Gastroesophageal sphincter (tissue), 4 donors: ENCODE results near the gene CTDSP1. TPM values are rescaled to one million over a fixed set of nuclear protein-coding genes. Genes with fewer than 3 reads are reported as not detected.

Source experiments
- ATAC-seq: fragments of 150-250 bp; one replicate; pipeline ENCODE4 v1.9.1; 2016; ENCODE audit warnings: mild to moderate bottlenecking, moderate library complexity
- H3K27ac ChIP-seq, 4 donors: fragments of 200-600 bp; sonication (generic) in 3 of 4; 1 replicate in 3 of 4; 2 replicates in 1 of 4; pipeline ENCODE4 v1.5.1; 2016 to 2019
- H3K27me3 ChIP-seq: fragments of 200-600 bp; sonication (generic); one replicate; pipeline ENCODE4 v1.5.1; 2019
- H3K36me3 ChIP-seq, 2 donors: fragments of 200-600 bp; sonication (generic); one replicate each; pipeline ENCODE4 v1.5.1; 2019; ENCODE audit warnings: control low read depth in 1 of 2
- H3K4me1 ChIP-seq, 3 donors: fragments of 200-600 bp; sonication (generic); 1 replicate in 2 of 3; 2 replicates in 1 of 3; pipeline ENCODE4 v1.5.1; 2016 to 2019; ENCODE audit warnings: control low read depth in 2 of 3
- H3K4me3 ChIP-seq, 2 donors: fragments of 200-600 bp; sonication (generic); one replicate each; pipeline ENCODE4 v1.5.1; 2019; ENCODE audit warnings: mild to moderate bottlenecking in 1 of 2, moderate library complexity in 1 of 2
- H3K9me3 ChIP-seq, 3 donors: fragments of 200-600 bp; sonication (generic); one replicate each; pipeline ENCODE4 v1.5.1; 2017 to 2019; ENCODE audit warnings: control low read depth in 2 of 3
- EP300 ChIP-seq: sonication (generic); formaldehyde crosslinking; IDR thresholded peaks from one replicate; pipeline ENCODE4 v1.6.1; 2017; ENCODE audit warnings: antibody characterized with exemption, mild to moderate bottlenecking
- POLR2A ChIP-seq, 2 donors: fragments of 450-650 bp; IDR thresholded peaks; one replicate each; pipeline ENCODE4 v1.6.1; 2017; ENCODE audit warnings: antibody characterized with exemption in 2 of 2, mild to moderate bottlenecking in 2 of 2, moderate library complexity in 1 of 2
- POLR2AphosphoS5 ChIP-seq: sonication (generic); formaldehyde crosslinking; IDR thresholded peaks from one replicate; pipeline ENCODE4 v1.6.1; 2017; ENCODE audit warnings: antibody characterized with exemption
- WGBS, 2 donors: methylation state at CpG; one replicate each; pipeline ENCODE4 v1.1.5; 2018; ENCODE audit warnings: low coverage in 1 of 2; 5-methylcytosine and 5-hydroxymethylcytosine counted together
- total RNA-seq, 4 donors: library from RNA; depleted of rRNA; stranded (reverse); fragments of >200 nt; gene quantifications; one replicate each; pipeline ENCODE4 v1.1.0, GENCODE V29; 2016
- TF ChIP-seq, protein P1 (sequence below), 4 experiments: fragments of 200-600 bp in 2 of 4; fragments of 450-650 bp in 2 of 4; sonication (generic) in 1 of 4; IDR thresholded peaks; one replicate each; pipeline ENCODE4 v1.5.1; 2017 to 2019; ENCODE audit warnings: antibody characterized with exemption in 4 of 4, mild to moderate bottlenecking in 2 of 4, moderate library complexity in 2 of 4

Gene CTDSP1
- total RNA-seq, 4 donors from 2014 or later, result 121 to 159 (median 136) TPM

DNA sequence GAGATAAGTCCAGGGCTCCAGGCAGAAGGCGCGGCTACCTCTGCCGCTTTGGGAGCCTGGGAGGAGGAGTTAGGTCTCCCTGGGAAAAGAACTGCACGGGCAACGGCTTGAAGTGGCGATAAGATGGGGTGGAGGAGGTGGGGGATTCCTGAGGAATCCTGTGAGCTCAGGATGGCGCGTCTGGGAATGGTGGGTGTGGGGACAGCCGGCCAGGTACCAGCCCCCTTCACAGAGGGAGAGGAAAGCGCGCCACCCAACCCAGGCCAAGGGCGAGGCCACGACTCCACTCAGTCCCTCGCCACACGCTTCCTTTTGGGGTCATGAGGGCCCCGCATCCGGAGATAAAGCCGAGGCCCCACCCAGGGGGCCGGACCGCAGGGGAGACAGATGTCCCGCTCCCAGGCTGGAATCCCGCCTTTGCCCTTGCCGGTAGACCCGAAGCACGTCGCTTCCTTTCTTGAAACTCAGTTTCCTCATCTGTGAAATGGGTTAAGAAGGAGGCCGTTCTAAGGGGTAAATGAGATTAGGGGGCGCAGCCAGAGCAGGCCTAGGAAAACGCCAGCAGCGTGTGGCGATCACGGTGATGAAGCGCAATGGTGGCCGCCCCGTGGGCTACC lies 1.7 kb upstream of the CTDSP1 start:
- ATAC-seq, result no peak
- H3K4me1 ChIP-seq, result peaks cover 5 to 57% (median 21%) of the 10 kb centered on the region in 3 donors

DNA sequence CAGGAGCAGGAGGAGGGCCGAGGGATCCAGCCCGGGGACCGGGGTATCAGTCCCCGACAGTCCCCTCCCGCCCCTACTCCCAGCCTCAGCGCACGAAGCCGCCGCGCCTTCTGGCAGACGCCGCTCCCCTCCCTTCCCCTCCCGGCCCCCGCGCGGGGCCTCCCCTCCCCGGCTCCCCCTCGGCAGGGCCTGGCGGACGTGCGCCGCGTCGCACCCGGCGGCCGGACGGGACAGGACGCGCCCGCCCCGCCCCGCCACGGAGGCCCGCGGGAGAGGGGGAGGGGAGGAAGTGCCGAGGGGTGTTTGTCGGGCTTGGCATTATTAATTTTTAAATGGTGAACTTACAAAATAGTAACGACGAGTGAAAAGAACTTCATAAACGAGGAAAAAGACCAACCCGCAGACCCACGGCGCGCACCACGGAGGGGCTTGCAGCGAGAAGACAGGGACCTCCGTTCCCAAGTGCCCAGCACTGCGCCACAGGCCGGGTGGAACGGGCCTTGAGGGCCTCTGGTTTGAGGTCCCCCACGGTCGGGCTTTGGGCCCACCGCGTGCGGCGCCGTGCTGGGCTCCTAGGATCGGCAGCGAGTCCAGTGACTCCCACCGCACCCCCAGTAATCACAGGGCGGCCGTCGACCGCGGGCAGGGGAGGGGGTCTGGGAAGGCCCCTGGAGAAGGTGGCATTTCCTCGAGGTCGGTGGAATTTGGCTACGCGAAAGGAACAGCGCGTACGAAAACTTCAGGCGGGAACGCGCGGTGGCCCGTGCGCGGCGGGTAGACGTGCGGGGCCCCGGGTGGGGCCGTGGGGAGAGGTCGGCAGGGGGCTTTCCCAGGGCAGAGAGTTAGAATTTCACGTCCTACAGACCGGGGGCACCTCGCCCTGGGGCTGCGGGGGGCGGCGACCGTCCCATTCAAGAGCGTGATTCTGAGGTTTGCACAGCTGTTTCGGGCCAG lies 954 bp upstream of the CTDSP1 start:
- TF ChIP-seq EP300, result no peak
- TF ChIP-seq, protein P1, sequence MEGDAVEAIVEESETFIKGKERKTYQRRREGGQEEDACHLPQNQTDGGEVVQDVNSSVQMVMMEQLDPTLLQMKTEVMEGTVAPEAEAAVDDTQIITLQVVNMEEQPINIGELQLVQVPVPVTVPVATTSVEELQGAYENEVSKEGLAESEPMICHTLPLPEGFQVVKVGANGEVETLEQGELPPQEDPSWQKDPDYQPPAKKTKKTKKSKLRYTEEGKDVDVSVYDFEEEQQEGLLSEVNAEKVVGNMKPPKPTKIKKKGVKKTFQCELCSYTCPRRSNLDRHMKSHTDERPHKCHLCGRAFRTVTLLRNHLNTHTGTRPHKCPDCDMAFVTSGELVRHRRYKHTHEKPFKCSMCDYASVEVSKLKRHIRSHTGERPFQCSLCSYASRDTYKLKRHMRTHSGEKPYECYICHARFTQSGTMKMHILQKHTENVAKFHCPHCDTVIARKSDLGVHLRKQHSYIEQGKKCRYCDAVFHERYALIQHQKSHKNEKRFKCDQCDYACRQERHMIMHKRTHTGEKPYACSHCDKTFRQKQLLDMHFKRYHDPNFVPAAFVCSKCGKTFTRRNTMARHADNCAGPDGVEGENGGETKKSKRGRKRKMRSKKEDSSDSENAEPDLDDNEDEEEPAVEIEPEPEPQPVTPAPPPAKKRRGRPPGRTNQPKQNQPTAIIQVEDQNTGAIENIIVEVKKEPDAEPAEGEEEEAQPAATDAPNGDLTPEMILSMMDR (IDR thresholded peaks at IDR 0.05), result peak in 3 of 4 experiments; percentile 22 to 37 (median 35)
- TF ChIP-seq POLR2A (IDR thresholded peaks at IDR 0.05), result peak in 1 of 2 donors; percentile 66
- peak; percentile 1 for TF ChIP-seq POLR2AphosphoS5
- 0% methylated on average over 7 to 8 of the region's 95 CpGs for WGBS, 2 donors
- Histone ChIP-seq H3K27me3 (no peaks in the 10 kb centered on the region), H3K9me3 (no peaks in the 10 kb centered on the region), H3K4me3 (peak overlapping the region; percentile 76 to 85), H3K4me1 (peaks cover 5 to 65% (median 21%) of the 10 kb centered on the region in 3 donors), H3K36me3 (peaks cover 0 to 28% of the 10 kb centered on the region in 2 donors), H3K27ac (peak overlapping the region; percentile 95 to 100 (median 98))
- peak; percentile 56 for ATAC-seq

More for the DNA sequence above, 1.7 kb upstream of the CTDSP1 start:
- H3K9me3 ChIP-seq, result no peaks in the 10 kb centered on the region
- TF ChIP-seq POLR2A (IDR thresholded peaks at IDR 0.05) (peak; percentile 26 to 42), POLR2AphosphoS5 (peak; percentile 47)
- TF ChIP-seq, protein P1 (IDR thresholded peaks at IDR 0.05), result no peak
- peak overlapping the region; percentile 76 to 85 for H3K4me3 ChIP-seq
- no peaks in the 10 kb centered on the region for H3K27me3 ChIP-seq
- WGBS, 2 donors, result 0% methylated on average over 10 of the region's 35 CpGs; no CpG with 5 or more reads in 1 of the 2 donors
- H3K36me3 ChIP-seq, result peaks cover 0 to 20% of the 10 kb centered on the region in 2 donors
- H3K27ac ChIP-seq, result peak overlapping the region; percentile 95 to 100 (median 98)

DNA sequence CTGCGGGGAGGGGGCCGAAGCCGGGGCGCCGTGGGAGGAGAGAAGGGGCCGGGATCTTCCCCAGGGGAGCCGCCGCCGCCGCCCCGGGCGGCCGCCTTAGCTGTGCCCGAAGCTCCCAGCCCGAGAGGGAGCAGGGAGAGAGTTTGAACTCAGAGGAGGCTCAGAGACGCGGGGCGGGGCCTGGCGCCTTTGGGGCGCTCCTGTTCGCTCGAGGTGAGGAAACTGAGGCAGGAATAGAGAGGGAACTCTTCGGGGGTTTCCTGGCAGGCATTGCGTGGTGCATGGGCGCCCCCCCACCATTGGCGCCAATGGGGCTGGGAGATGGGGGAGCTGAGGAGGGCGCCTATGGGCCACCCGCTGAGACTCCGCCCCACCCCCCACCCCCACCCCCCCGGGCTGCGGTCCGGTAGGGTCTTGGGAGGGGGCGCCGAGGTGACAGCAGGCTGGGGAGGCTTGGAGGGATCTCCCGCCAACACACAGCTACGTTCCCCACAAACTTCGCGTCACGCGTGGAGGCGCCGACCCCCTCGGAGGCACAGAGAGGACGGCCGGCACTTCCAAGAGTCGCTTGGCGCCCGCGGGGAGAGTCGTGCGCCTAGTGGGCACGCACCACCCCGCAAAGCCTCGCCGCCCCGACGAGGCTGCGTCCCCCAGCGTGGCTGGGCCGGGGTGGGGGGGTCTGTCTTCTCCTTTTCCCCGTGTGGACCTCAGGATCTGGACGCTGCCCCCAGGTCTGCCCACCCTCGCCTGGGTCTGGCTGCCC lies 680 bp downstream of the CTDSP1 start:
- Histone ChIP-seq H3K4me1 (peaks cover 5 to 79% (median 31%) of the 10 kb centered on the region in 3 donors), H3K27ac (peak overlapping the region; percentile 95 to 100 (median 98)), H3K36me3 (peaks cover 0 to 45% of the 10 kb centered on the region in 2 donors), H3K4me3 (peak overlapping the region; percentile 76 to 85), H3K9me3 (no peaks in the 10 kb centered on the region), H3K27me3 (no peaks in the 10 kb centered on the region)
- no CpG with 5 or more reads among the region's 63 CpGs for WGBS, 2 donors
- no peak for ATAC-seq
- TF ChIP-seq POLR2A (IDR thresholded peaks at IDR 0.05) (peak in 1 of 2 donors; percentile 9), EP300 (no peak), POLR2AphosphoS5 (no peak)
- TF ChIP-seq, protein P1 (IDR thresholded peaks at IDR 0.05), result no peak

DNA sequence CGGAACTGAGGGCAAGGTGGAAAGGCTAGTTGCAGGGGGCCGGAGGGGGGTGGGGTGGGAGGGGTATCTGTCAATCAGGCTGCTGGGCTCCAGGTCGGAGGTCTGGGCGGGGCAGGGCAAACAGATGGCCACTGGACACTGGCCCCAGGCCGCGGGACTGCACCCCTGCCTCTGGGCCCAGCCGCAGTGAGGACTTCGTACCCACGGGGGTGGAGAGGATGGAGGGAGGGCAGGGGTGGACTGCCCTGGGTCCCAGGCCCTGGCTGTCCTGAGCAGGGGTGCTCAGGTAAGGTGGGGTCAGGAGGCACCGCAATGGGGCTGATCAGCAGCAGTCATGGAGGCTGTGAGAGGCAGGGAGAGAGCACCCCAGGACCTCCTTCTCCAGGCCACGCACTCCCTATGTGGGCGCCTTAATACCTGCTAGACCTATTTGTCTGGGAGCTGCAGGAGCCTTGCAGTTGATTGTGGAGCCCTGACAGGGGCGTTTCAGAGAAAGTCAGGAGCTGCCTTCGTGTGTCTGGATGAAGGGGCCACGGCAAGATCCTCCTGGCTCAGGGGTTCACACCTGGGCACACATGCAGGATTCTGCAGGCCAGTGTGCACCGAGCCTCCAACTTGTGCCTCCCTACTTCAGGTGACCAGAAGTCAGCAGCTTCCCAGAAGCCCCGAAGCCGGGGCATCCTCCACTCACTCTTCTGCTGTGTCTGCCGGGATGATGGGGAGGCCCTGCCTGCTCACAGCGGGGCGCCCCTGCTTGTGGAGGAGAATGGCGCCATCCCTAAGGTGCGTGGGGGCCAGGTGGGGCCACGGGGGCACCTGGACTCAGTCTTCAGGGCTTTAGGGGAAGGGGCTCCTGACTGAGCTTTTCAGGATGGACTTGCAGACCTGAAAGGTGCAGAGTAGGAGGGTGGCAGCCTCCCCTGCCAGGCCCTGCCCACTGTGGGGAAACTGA lies 1.5 kb downstream of the CTDSP1 start:
- peaks cover 0 to 45% of the 10 kb centered on the region in 2 donors for H3K36me3 ChIP-seq
- no peaks in the 10 kb centered on the region for H3K27me3 ChIP-seq
- 11% methylated on average over 6 of the region's 24 CpGs; no CpG with 5 or more reads in 1 of the 2 donors for whole genome bisulfite sequencing, 2 donors
- H3K9me3 ChIP-seq, result no peaks in the 10 kb centered on the region
- H3K4me1 ChIP-seq, result peaks cover 5 to 82% (median 37%) of the 10 kb centered on the region in 3 donors
- H3K27ac ChIP-seq, result peak overlapping the region; percentile 95 to 100 (median 98)
- ATAC-seq, result no peak
- H3K4me3 ChIP-seq, result peak overlapping the region; percentile 76 to 85
- TF ChIP-seq, protein P1 (IDR thresholded peaks at IDR 0.05), result no peak
- TF ChIP-seq POLR2AphosphoS5, result no peak
- TF ChIP-seq EP300, result no peak
- no peak for TF ChIP-seq POLR2A (IDR thresholded peaks at IDR 0.05)
